GM18498 (cell line): ENCODE measurements around the gene CNTFR.

Source experiments
- ATAC-seq: cut with Tn5 transposase; IDR thresholded peaks from one replicate; pipeline ENCODE4 v1.9.1; 2021; ENCODE audit warnings: mild to moderate bottlenecking, moderate library complexity; ENCODE audit not compliant: unreplicated experiment

CNTFR gene

DNA sequence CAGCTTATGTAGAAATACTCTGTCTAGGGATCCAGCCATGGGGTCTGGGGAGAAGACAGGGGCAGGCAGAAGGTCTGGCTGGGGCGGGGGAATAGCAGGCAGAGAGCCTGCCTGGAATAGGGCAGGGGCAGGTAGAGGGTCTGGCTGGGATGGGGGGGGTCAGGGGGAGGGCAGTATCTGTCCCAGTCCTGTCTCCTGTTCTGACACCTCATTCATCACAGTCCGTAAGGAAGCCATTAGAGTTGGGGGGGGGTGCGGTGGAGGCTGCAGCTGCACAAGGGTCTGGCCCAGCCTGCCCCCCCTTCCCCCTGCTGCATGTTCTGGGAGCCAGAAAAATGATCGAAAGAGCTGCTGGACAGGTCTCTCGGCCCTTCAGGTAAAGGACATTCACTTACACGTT lies 32.6 kb downstream of the CNTFR start:
- ATAC-seq = no peak

DNA sequence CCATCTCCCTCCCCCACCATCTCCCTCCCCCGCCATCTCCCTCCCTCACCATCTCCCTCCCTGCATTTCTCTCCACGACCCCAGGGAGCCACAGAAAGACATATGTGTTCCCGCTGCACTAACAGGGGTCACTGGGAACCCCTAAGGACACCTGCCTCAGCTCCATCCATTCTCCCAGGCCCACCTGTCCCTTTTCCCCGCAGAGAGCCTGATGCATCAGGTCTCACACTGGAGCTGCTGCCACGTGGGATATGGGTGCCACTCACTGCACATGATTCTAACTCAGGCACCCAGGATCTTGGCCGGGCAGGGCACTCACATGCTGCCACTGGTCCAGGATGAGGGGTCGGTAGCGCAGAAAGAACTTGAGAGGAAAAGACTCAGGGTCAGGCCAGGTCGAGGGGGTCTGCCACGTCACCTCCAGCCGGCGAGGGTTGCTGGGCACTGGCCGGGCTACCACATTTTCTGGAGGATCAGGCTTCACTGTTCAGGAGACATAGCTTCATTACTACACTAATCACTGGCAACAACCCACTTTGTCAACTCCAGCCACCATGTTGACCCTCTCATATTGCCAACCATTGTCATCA lies 33.5 kb downstream of the CNTFR start:
- ATAC-seq = no peak

DNA sequence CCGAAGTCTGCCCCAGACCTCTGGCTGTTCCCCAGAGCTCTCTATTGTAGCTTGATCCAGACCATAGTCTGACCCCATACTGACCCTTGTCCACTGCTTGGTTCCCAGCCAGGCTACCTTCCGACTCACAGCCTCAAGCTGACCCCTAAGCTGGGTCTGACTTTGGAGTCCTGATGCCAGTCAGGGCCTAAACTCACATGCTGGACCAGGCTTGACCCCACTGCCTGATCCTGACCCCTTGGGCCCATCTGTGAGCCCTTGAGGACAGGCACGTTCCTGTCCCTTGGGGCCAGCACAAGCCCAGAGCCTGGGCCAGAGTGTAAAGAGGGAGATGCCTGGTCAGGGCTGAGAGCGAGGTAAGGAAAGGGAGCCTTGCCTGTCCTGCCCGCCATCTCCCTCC lies 34.0 kb downstream of the CNTFR start:
- no peak for ATAC-seq

DNA sequence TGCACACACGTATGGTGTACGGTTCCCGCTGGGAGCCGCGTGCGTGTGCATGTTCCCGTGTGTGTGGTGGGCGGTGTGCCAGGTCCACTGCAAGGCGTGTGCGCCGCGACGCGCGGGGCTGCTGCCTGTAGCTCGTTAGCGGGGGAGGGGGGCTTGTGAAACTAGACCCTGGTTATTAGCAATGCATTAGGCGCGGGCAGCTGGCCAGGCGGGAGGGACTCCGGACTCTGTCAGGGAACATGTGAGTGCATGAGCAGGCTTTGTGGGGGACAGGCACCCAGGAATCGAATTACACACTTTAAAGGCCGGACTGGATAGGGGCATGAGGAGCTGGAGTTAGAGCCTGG lies 34.5 kb downstream of the CNTFR start:
- no peak for ATAC-seq

DNA sequence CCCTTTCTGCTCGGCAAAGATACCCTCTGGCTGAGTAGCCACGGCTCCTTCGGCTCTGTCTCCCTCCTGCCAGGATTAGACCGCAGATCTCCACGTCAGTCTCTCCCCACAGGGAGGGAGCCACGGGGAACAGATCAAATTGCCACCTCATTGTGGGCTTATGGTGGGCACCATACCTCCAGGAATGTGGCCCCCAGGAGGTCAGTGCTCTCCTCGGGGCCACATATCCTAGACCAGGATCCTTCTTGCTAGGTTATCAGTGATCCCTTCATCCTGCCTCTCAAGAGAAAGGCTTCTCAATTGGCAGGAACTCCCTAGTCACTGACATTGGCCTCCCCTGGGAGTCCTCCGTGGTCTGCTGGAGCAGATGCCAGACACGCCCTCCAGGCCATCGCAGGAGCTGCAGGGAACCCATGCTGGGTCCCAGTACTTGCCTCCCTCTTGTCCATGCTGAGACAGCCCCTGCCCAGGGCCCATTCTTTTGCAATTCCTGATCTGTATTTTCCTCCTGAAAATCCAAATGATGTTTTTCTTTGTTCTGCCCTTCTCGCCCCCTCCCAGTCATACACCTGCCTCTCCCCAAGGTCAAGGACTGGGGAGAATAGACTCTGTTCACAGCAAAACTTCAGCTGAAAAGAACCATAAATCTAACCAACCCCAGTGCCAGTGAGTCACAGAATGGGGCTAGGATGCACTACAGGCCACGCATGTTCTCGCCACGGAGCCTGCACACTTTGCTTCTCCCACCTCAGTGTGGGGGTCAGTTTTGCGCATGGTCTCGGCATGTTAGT lies 35.1 kb downstream of the CNTFR start:
- ATAC-seq = no peak

DNA sequence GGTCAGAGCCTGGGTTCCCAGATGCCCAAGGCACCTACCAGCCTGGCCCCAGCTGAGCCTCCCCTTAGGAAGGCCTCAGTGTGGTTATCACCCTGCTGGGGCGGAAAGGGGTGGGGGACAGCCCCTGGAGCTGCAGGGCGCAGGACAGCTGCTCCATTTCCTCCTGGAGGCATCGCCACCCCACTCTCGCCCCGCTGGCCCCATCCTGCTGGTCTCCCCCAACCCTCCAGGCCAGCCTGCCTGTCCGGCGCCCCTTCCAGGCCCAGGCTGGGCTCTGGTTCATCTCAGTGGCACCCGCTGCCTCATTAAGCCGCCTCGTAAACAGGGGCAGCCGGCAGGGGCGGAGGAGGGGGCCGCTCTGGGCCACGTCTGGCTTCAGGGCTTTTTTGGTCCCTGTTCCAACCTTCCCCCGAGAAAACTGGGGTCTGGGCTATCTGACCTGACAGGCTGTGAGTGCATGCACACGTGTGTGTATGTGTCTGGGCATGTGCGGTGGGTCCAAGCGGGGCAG lies 36.0 kb downstream of the CNTFR start:
- no peak for ATAC-seq

DNA sequence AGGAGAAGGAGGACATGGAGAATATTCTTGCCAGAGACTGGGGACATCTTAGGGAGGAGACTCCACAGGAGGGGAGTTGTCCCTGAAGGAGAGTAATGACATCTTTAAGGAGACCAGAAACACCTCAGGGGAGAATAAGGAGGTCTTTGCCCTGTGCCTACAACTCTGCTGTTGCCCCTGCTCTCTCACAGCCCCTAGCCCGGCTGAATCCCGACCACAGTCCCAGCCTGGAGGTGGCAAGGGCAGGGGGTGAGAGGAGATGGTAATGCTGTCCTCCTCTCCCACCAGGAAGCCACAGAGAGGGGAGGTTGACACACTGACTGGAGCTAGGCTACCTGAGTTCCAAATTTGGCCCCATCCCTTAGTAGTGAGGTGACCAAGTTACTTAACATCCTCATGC lies 36.5 kb downstream of the CNTFR start:
- ATAC-seq = no peak

DNA sequence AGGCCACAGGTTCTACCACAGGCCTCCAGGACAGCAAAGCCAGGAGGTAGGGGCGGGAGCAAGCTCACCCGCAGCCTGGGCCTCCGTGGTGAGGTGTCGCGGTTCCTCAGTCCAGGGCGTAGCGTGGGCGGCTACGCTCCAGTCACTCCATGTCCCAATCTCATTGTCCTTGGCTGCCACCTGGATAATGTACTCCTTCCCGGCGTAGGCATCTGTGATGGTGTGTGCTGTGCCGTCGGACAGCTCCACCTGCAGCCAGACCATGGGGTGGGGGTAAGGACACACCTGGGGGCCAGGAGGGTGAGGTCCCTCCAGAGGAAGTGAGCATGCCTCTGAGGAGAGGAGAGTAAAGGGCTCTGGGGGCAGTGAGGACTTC lies 36.9 kb downstream of the CNTFR start:
- no peak for ATAC-seq

DNA sequence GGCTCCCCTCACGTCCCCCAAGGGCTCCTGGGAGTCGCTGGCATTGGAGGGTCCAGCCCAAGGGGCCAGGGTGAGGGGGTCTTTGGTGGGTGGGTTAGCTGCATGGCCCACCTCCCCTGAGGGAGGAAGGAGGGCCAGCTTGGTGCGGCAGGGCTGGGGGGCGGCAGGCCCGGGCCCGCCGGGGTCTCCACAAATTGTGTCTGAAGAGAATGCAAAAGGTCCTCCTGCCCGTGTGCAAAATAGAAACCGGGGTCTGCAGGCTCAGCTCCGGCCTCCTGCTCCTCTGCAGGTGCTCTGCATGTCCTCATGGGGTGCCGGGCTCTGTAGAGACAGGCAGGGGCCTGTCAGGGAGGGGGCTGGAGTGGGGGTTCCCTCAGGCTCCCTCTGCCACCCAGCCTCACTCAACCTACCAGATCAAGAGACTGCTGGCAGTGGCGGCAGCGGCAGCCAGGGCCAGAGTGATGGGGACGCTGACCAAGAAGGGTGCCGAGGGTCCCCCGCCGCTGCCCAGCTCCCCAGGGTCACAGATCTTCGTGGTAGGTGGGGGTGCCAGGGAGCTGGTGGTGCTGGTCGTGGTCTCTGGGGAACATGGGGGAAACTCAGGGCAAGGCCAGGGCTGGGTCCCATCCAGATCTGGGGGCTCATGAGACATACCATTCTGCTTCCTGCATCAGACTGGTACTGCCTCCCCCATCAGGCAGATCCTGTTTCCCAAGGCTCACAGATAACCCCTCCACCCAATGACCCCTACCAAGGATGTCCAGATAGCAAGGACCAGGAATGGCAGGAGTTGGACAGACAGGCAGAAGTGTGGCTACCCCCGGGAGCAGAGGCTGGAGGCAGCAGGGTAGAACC lies 37.5 kb downstream of the CNTFR start:
- ATAC-seq = no peak

DNA sequence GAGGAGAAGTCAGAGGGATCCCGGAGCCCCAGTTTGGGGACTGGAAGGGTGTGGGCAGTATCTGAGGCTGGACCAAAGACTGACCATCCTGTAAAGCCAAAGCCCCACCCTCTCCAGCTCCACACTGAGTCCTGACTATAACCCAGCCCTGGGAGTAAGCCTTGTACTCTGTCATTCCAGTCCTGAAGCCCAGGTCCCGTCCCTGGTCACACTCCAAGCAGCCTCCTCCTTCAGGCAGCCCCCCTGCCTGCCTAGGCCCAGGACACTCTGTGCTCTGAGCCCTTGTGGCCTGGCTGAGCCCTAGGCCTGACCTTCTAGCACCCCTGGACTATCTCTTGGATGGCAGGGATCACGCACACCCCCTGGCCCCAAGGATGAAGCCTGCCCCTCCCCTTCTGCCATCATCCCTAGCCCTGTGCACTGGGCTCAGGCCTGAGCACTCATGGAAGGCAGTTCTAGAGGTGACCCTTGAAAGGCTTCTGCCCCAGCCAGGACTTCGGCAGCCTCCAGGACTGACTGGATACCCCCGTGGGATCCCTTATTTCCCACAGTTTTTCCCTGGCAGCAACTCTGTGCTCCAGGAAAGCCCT lies 38.7 kb downstream of the CNTFR start:
- ATAC-seq = no peak

DNA sequence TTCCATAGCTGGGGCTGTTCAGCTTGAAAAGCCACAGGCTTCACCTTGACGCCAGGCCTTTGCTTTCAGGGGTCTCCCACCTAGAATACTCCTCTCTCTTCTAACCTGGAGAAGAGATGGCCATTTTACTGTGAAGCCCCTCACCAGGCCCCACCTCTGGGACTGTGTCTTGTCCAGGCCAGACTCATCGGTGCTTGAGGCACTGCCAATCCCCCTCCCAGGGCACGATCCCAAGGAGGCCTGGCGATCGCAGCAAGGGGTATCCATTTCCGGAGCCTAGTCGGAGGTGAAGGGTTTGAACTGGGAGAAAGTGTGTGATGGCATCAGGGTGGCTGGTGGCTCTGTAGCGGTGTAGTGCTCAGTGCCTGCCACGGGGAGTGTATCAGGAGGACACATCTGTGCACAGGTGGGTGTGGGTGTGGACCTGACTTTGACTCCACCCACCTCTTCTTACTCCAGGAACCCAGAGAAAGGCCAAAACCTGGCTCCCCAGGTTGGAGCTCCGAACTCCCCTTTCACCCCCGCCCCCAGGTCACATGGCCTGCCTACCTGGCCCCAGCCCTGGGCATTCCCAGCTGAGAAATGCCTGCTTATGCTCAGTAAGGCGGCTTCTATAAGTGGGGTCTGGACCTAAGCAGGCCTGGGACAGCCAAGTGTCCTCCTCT lies 39.4 kb downstream of the CNTFR start:
- ATAC-seq = no peak

DNA sequence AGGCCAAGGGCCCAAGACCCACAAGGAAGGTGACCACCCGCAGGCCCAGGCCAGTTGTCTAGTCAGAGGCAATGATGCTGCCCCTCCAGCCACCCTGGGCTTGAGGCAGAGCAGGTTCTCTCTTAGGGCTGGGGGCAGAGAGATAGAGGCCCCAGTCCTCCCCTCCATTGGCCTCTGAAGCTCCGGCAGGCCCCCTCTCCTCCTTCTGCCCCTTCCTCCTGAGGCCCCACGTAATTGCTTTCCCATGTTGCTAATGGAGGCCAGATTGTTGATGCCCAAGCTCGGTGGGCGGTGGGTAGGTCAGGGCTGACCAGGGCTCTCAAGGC lies 40.2 kb downstream of the CNTFR start:
- no peak for ATAC-seq

DNA sequence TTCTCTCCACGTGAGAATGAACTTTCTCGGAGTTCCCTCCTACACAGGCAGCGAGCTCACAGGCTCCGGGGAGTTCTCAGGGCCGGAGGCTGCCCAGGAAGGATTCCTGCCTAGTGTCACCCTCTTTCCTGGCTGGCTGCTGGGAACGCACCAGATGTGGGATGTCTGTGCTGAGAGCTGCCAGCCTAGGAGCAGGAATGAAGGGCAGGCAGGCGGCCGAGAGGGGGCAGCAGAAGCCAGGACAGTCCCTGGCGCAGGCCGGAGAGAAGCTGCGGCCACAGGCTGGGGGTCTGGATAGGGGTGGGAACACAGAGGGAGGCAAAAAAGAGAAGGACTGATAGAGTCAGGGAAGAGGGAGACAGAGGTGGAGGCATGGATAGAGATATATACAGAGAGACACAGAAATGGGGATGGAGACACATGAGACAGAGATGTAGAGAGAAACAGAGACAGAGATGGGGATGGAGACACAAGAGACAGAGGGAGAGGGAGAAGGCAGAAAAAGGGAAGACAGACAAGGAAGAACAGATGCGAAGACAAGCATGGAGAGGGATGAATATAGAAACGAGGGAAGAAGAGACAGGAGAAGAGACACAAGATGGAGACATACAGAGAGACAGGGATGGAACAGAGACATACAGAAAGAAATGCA lies 41.4 kb downstream of the CNTFR start:
- ATAC-seq = no peak

DNA sequence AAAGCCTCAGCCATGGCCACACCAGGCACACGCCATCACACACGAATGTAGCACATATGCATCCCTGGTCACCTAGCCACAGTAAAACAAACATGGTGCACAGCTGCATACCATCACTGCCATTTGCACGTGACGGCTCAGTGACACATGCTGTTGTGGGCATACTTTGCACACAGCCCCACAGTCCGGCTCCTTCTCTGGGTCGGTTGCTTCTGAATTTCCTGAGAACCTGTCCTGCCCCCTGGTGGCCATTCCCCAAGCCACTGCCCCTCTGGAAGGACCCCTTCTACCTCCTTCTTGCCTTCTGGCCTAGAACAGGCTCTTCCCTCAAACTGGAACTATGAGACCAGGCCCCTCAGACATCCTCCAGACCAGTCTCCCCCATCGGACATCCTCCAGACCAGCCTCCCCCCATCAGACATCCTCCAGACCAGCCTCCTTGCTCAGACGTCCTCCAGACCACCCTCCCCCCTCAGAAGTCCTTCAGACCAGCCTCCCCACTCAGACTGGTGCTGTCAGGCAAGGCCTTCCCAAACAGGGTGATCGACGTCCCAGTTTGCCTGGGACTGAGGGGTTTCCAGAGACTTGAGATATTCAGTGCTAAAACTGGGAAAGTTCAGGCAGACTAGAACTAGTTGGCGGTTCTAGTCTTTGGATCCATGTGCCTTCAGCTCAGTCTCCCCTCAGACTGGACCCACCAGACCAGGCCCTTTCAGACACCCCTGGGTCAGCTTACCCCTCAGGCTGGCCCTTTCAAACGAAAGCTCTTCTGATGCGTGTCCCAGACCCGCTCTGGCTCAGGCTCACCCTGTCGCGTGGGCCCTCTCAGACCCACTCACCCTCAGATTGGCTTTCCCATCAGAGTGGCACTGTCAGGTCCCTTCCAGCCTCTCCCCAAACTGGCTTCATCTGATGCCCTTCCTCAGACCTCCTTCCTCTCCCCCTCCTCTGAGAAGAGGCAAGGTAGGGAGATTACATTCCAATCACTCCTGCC lies 42.4 kb downstream of the CNTFR start:
- no peak for ATAC-seq

DNA sequence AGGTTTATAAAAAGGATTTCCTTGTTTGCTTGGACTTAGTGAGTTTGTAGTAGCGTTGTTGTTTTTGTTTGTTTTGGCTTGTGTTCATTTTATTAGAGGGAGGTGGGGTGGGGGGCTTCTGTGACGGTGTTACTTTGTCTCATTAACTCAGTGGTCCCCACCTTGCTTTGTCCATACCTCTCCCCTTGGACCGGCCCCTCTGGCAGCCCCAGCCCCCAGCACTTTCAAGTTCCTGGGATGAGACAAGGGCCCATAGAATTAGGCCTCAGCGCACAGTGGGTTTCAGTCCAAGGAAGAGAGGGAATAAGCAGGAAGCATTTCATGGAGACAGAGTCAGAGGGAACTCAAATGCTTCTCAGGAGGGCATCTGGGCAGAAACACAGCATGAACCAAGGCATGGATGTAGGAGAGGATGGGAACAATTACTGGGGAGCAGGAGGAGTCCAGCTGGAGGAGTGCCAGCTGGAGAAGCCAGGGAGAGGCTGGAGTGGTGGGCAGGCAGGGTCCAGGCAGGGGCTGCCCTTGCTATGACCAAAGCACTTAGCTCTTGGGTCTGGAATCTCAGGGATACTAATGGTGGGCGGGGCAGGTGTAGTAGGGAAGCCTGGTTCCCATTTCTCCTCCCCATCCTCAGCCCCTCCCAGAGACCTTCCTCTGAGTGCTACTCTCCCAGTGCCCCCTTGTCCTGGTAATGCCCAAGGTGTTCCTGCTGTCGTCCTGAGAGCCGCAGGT lies 43.3 kb downstream of the CNTFR start:
- no peak for ATAC-seq

DNA sequence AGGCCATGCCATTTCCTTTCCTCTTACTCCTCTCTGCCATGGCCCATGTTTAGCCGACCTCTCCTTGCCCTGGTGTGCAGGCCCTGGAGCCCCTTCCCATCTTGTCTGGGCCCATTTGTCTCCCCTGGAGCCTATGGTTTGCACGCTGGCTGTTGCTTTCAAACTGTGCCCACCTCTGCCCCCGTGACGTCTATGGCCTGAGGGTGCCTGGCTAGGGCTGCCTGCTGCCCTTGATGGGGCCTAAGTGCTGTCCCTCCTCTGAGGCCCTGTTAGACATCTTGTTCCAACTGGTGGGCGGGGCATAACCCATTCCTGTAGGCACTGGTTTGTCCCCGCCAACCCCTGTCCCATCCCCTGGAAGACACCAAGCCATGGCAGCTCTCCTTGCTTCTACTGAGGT lies 44.0 kb downstream of the CNTFR start:
- ATAC-seq = no peak

DNA sequence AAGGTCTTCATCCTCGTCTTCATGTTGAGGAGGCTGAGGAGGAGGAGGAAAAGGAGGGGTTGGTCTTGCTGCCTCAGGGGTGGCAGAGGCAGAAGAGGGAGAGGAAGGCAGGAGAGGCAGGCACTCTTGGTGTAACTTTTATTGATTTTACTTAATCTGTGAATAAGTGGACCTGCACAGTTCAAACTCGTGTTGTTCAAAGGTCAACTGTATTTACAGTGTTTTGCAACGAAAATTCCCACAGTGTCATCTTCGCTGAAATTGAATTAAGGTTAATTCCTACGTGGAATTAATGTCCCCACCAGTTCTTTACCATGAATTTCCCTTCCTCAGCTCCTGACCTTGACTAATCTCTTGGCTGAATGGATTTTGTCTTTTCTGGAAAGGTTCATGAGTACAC lies 45.5 kb downstream of the CNTFR start:
- no peak for ATAC-seq

DNA sequence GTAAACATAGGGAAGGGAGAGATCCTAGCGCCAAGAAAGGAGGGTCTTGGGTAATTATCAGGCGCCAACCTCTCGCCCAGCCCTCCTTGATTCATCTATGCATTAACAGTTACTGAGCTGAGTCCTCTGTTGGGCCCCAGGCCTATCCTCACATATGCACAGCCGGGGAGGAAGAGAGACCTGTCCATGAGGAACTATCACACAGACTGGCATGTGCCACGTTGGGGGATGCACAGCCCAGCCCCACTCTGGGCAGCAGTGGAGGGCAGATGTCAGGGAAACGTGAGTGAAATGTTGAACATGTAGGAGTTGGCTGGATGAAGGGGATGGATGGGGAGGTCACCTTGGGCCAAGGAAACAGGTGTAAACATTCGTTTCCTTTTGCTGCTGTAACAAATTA lies 48.0 kb downstream of the CNTFR start:
- ATAC-seq = no peak

DNA sequence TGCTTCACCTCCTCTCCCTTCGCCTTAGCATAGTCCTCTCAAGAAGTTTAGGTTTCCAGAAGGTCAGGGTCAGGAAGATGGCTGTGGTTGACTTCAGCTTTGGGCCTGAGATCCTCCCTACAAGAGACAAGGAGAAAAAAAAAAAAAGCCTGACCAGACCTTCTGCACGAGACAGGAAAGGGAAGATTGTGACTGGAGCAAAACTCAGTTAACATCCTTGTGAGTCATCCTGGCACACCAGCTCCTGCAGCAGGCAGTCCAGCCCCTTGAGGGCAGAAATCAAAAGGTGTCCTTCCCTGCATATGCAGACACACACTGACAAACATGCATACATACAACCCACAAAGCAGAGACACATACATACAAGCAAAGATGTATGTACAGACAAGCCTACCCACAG lies 48.7 kb downstream of the CNTFR start:
- ATAC-seq = no peak
